ENCODE data around the gene SLIT1. TPM values are rescaled to one million over a fixed set of nuclear protein-coding genes. Genes with fewer than 3 reads are reported as not detected.

Gene SLIT1
- total RNA-seq, 1 experiment from 2014 or later: 0.41 TPM

GRCh38 chr10:97061423-97061822 lies 124.3 kb downstream of the SLIT1 start:
- Histone ChIP-seq H3K9me3 (no peaks in the 10 kb centered on the region), H3K4me3 (ENCODE audit: low read depth, low read length) (no peak overlapping the region), H3K27me3 (replicated peaks; ENCODE audit: control insufficient read depth, insufficient read depth, low read length) (peaks cover 1% of the 10 kb centered on the region; the same call in 1 of the 2 replicates), H3K4me1 (no peaks in the 10 kb centered on the region), H3K36me3 (ENCODE audit: control insufficient read depth, insufficient read depth, low read length) (no peaks in the 10 kb centered on the region)
- no peak overlapping the region for H3K4me3 Mint-ChIP-seq (ENCODE audit: unreplicated experiment)
- no peak for DNase-seq
- POLR2A ChIA-PET: no interaction called here
- CTCF ChIA-PET: interaction anchor here (0.6 kb wide), 1 partner anchor 149 kb away, joined by 4 read pairs; no protein-coding TSS in a partner anchor
- intact Hi-C loops (cut with micrococcal nuclease; ENCODE audit: unreplicated experiment): no loop called here
- no peak overlapping the region for H3K27ac Mint-ChIP-seq (ENCODE audit: unreplicated experiment)
- no peaks in the 10 kb centered on the region for H3K27me3 Mint-ChIP-seq (ENCODE audit: insufficient read depth, unreplicated experiment)
- H3K9me3 Mint-ChIP-seq (ENCODE audit: unreplicated experiment): no peaks in the 10 kb centered on the region
- no peak for TF ChIP-seq CTCF (IDR thresholded peaks at IDR 0.05; ENCODE audit: insufficient read depth in 1 of 2, low read depth in 1 of 2, low read length in 1 of 2, severe bottlenecking in 1 of 2, unreplicated experiment in 1 of 2)
- H3K36me3 Mint-ChIP-seq (ENCODE audit: insufficient read depth, unreplicated experiment): no peaks in the 10 kb centered on the region
- no TSS peak for BruUV-seq (replicated peaks)
- no peaks in the 10 kb centered on the region for H3K4me1 Mint-ChIP-seq (ENCODE audit: low read depth, unreplicated experiment)

GRCh38 chr10:97060441-97061084 lies 125.2 kb downstream of the SLIT1 start:
- Histone ChIP-seq H3K27me3 (replicated peaks; ENCODE audit: control insufficient read depth, insufficient read depth, low read length) (peaks cover 1% of the 10 kb centered on the region; the same call in 1 of the 2 replicates), H3K36me3 (ENCODE audit: control insufficient read depth, insufficient read depth, low read length) (no peaks in the 10 kb centered on the region), H3K4me1 (no peaks in the 10 kb centered on the region), H3K9me3 (no peaks in the 10 kb centered on the region), H3K4me3 (ENCODE audit: low read depth, low read length) (no peak overlapping the region)
- ChIA-PET POLR2A (no interaction called here), CTCF (interaction anchor here (1.2 to 1.8 kb wide), 3 partner anchors 12 to 136 kb away, joined by 3 to 6 read pairs (median 5); no protein-coding TSS in a partner anchor)
- no TSS peak for BruUV-seq (replicated peaks)
- intact Hi-C loops (cut with micrococcal nuclease; ENCODE audit: unreplicated experiment): no loop called here
- Mint-ChIP-seq H3K4me1 (ENCODE audit: low read depth, unreplicated experiment) (no peaks in the 10 kb centered on the region), H3K36me3 (ENCODE audit: insufficient read depth, unreplicated experiment) (no peaks in the 10 kb centered on the region), H3K9me3 (ENCODE audit: unreplicated experiment) (no peaks in the 10 kb centered on the region), H3K4me3 (ENCODE audit: unreplicated experiment) (no peak overlapping the region), H3K27me3 (ENCODE audit: insufficient read depth, unreplicated experiment) (no peaks in the 10 kb centered on the region), H3K27ac (ENCODE audit: unreplicated experiment) (no peak overlapping the region)
- no peak for TF ChIP-seq CTCF (IDR thresholded peaks at IDR 0.05; ENCODE audit: insufficient read depth in 1 of 2, low read depth in 1 of 2, low read length in 1 of 2, severe bottlenecking in 1 of 2, unreplicated experiment in 1 of 2)
- DNase-seq: no peak

GRCh38 chr10:97059872-97060205 lies 125.9 kb downstream of the SLIT1 start:
- TF ChIP-seq CTCF (IDR thresholded peaks at IDR 0.05; ENCODE audit: insufficient read depth in 1 of 2, low read depth in 1 of 2, low read length in 1 of 2, severe bottlenecking in 1 of 2, unreplicated experiment in 1 of 2): no peak
- no peaks in the 10 kb centered on the region for H3K36me3 Mint-ChIP-seq (ENCODE audit: insufficient read depth, unreplicated experiment)
- Histone ChIP-seq H3K36me3 (ENCODE audit: control insufficient read depth, insufficient read depth, low read length) (no peaks in the 10 kb centered on the region), H3K4me1 (no peaks in the 10 kb centered on the region), H3K9me3 (no peaks in the 10 kb centered on the region), H3K4me3 (ENCODE audit: low read depth, low read length) (no peak overlapping the region), H3K27me3 (replicated peaks; ENCODE audit: control insufficient read depth, insufficient read depth, low read length) (peaks cover 1% of the 10 kb centered on the region; the same call in 1 of the 2 replicates)
- no TSS peak for BruUV-seq (replicated peaks)
- H3K4me3 Mint-ChIP-seq (ENCODE audit: unreplicated experiment): no peak overlapping the region
- H3K9me3 Mint-ChIP-seq (ENCODE audit: unreplicated experiment): no peaks in the 10 kb centered on the region
- H3K27ac Mint-ChIP-seq (ENCODE audit: unreplicated experiment): no peak overlapping the region
- ChIA-PET CTCF (interaction anchor here (1.2 to 1.8 kb wide), 3 partner anchors 13 to 137 kb away, joined by 3 to 6 read pairs (median 5); no protein-coding TSS in a partner anchor), POLR2A (no interaction called here)
- no peaks in the 10 kb centered on the region for H3K27me3 Mint-ChIP-seq (ENCODE audit: insufficient read depth, unreplicated experiment)
- intact Hi-C loops (cut with micrococcal nuclease; ENCODE audit: unreplicated experiment): no loop called here
- H3K4me1 Mint-ChIP-seq (ENCODE audit: low read depth, unreplicated experiment): no peaks in the 10 kb centered on the region
- no peak for DNase-seq

Measured in Caco-2 (cell line).